A172 (cell line): ENCODE measurements around the gene OR4M1. TPM values are rescaled to one million over a fixed set of nuclear protein-coding genes. Genes with fewer than 3 reads are reported as not detected.
"Not testable (repeated sequence)": the region's sequence is repeated elsewhere in the genome, so short reads cannot be mapped to it uniquely, and the experiment has no call there.

Experiments used
- DNase-seq: peaks from one replicate; pipeline ENCODE4 v3.0.0-alpha.2; 2015; ENCODE audit warnings: low spot score
- total RNA-seq: library from RNA; depleted of rRNA; stranded (reverse); fragments of >200 nt; shearing (Covaris generic); gene quantifications from 2 replicates; pipeline ENCODE4 v1.2.3, GENCODE V29; 2014; rRNA removed

OR4M1 gene
- total RNA-seq, 1 experiment from 2014 or later, result not detected

GRCh38 chr14:19823178-19823577 is 49.9 kb downstream of the OR4M1 start:
- DNase-seq, result no peak

GRCh38 chr14:19823765-19824164 is 50.5 kb downstream of the OR4M1 start:
- no peak for DNase-seq

- DNase-seq, result not testable (repeated sequence)
Measured at GRCh38 chr14:19827626-19828244, 54.4 kb downstream of the OR4M1 start.

GRCh38 chr14:19828314-19828713 is 55.0 kb downstream of the OR4M1 start:
- no peak for DNase-seq

Other genes starting within 250 kb of the OR4M1 start
- not detected in 2 replicates for gene OR11H2, start 59.6 kb upstream of the OR4M1 start, total RNA-seq
- not detected in 2 replicates for gene OR4Q3, start 29.9 kb upstream of the OR4M1 start, total RNA-seq
- not detected in 2 replicates for gene OR4N2, start 30.3 kb downstream of the OR4M1 start, total RNA-seq
- not detected in 2 replicates for gene OR4K2, start 101.6 kb downstream of the OR4M1 start, total RNA-seq
- not detected in 2 replicates for gene OR4K5, start 147.1 kb downstream of the OR4M1 start, total RNA-seq
- gene OR4K1, start 157.4 kb downstream of the OR4M1 start, total RNA-seq, result not detected in 2 replicates
- gene OR4K15, start 202.1 kb downstream of the OR4M1 start, total RNA-seq, result not detected in 2 replicates
- not detected in 2 replicates for gene OR4Q2, start 228.7 kb downstream of the OR4M1 start, total RNA-seq
- not detected in 2 replicates for gene OR4K14, start 245.8 kb downstream of the OR4M1 start, total RNA-seq